Spleen (tissue), 7 donors: ENCODE data around the gene SPATA6.

Source experiments
- POLR2A ChIP-seq, 3 donors: fragments of 450-650 bp; IDR thresholded peaks; one replicate each; pipeline ENCODE4 v1.5.1; 2017; ENCODE audit warnings: antibody characterized with exemption in 3 of 3, mild to moderate bottlenecking in 1 of 3
- POLR2AphosphoS5 ChIP-seq, 3 donors: sonication (generic); formaldehyde crosslinking; IDR thresholded peaks; one replicate each; pipeline ENCODE4 v1.5.1; 2017; ENCODE audit warnings: antibody characterized with exemption in 3 of 3
- TF ChIP-seq, protein P1 (sequence below), 11 experiments: fragments of 200-600 bp in 7 of 11; fragments of 450-650 bp in 4 of 11; sonication (generic) in 4 of 11; IDR thresholded peaks in 8 of 11; conservative IDR thresholded peaks in 3 of 11; 1 replicate in 7 of 11; 2 replicates in 4 of 11; pipeline versions ENCODE4 v1.4.0 to v1.8.0; 2016 to 2021; ENCODE audit warnings: antibody characterized with exemption in 11 of 11, inconsistent platforms in 4 of 11, mild to moderate bottlenecking in 1 of 11
- donor health status: DM: no; HTN: no; CAD: no; lungs with moderate emphysema.
- donor health status: DM: no; HTN: no; CAD: no.
- donor health status: DM: no; HTN: no; CAD: no.

DNA sequence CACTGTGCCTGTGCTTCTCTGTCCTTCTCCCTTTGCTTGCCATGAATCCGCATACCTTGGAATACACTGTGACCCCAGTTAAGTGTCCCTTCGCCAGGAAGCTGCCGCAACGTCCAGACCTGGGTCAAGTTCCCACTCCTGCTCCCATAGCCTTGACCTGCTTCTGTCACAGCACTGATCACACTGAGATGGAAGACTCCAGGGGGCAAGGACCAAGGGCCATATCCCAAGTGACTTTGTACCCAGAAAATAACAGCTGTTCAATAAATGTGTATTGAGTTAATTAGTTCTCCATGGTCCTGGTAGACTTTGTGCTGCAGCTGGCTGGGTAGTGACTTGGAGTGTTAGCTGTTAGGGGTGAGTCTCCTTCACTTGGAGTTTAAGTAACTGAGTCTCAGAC is 223.6 kb downstream of the SPATA6 start:
- TF ChIP-seq, protein P1, sequence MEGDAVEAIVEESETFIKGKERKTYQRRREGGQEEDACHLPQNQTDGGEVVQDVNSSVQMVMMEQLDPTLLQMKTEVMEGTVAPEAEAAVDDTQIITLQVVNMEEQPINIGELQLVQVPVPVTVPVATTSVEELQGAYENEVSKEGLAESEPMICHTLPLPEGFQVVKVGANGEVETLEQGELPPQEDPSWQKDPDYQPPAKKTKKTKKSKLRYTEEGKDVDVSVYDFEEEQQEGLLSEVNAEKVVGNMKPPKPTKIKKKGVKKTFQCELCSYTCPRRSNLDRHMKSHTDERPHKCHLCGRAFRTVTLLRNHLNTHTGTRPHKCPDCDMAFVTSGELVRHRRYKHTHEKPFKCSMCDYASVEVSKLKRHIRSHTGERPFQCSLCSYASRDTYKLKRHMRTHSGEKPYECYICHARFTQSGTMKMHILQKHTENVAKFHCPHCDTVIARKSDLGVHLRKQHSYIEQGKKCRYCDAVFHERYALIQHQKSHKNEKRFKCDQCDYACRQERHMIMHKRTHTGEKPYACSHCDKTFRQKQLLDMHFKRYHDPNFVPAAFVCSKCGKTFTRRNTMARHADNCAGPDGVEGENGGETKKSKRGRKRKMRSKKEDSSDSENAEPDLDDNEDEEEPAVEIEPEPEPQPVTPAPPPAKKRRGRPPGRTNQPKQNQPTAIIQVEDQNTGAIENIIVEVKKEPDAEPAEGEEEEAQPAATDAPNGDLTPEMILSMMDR (IDR thresholded peaks at IDR 0.05 in 8 of 11, conservative IDR thresholded peaks at IDR 0.05 in 3 of 11), result no peak
- TF ChIP-seq POLR2A (IDR thresholded peaks at IDR 0.05), result no peak
- no peak for TF ChIP-seq POLR2AphosphoS5 (IDR thresholded peaks at IDR 0.05)
